Measurements from ENCODE around the gene CA12.

CA12 gene

GRCh38 chr15:63324770-63325169 is 56.9 kb downstream of the CA12 start:
- H3K14ac ChIP-seq (ENCODE audit: low read length in 2 of 2) = no peak overlapping the region
- no peak overlapping the region for H3K9ac ChIP-seq (ENCODE audit: low read length)
- no peak overlapping the region for H2BK15ac ChIP-seq (ENCODE audit: low read depth, poor library complexity, severe bottlenecking)
- no peak overlapping the region for H2BK5ac ChIP-seq (ENCODE audit: low read depth, low read length, poor library complexity, severe bottlenecking)
- H2AFZ ChIP-seq (ENCODE audit: low read depth, low read length) = no peak overlapping the region
- no peaks in the 10 kb centered on the region for H3K79me1 ChIP-seq (replicated peaks; ENCODE audit: low read length, poor library complexity, severe bottlenecking)
- H4K91ac ChIP-seq (ENCODE audit: low read length) = no peak overlapping the region
- no peak overlapping the region for H3K4ac ChIP-seq (ENCODE audit: low read depth in 1 of 2, low read length in 2 of 2)
- H3K9me3 ChIP-seq (ENCODE audit: control insufficient read depth, low read length) = no peaks in the 10 kb centered on the region
- no peak overlapping the region for H2BK120ac ChIP-seq (ENCODE audit: low read depth, low read length)
- peaks cover 7% of the 10 kb centered on the region for H3K4me1 ChIP-seq (ENCODE audit: control insufficient read depth, insufficient read depth, low read depth, low read length)
- no peak overlapping the region for H3K27ac ChIP-seq (ENCODE audit: low read length, poor library complexity, severe bottlenecking)
- no peak overlapping the region for H4K8ac ChIP-seq (ENCODE audit: low read length)
- H3K4me2 ChIP-seq (ENCODE audit: low read length, poor library complexity, severe bottlenecking) = no peak overlapping the region
- WGBS = 95% methylated on average over 4 of the region's 7 CpGs
- no peaks in the 10 kb centered on the region for H3K27me3 ChIP-seq (ENCODE audit: control insufficient read depth in 1 of 2, insufficient read depth in 1 of 2, low read length in 2 of 2)
- H3K18ac ChIP-seq (ENCODE audit: low read depth in 1 of 2, low read length in 2 of 2) = no peak overlapping the region
- no peak overlapping the region for H3K23ac ChIP-seq (ENCODE audit: low read length in 2 of 2)
- H3K36me3 ChIP-seq (ENCODE audit: control insufficient read depth in 1 of 2, insufficient read depth in 2 of 2, low read depth in 1 of 2, low read length in 2 of 2) = peaks cover 4 to 51% of the 10 kb centered on the region in 2 experiments
- H2AK5ac ChIP-seq (ENCODE audit: low read length, severe bottlenecking) = no peak overlapping the region
- no peak overlapping the region for H2BK12ac ChIP-seq (ENCODE audit: low read length in 2 of 2)
- DNase-seq = no peak
- H3K4me3 ChIP-seq (ENCODE audit: insufficient read depth in 1 of 2, low read depth in 1 of 2, low read length in 2 of 2) = no peak overlapping the region

GRCh38 chr15:63323798-63324563 is 57.7 kb downstream of the CA12 start:
- Histone ChIP-seq H2BK12ac (ENCODE audit: low read length in 2 of 2) (no peak overlapping the region), H2BK120ac (ENCODE audit: low read depth, low read length) (no peak overlapping the region), H3K4me3 (ENCODE audit: insufficient read depth in 1 of 2, low read depth in 1 of 2, low read length in 2 of 2) (no peak overlapping the region), H2BK15ac (ENCODE audit: low read depth, poor library complexity, severe bottlenecking) (no peak overlapping the region), H3K4me1 (ENCODE audit: control insufficient read depth, insufficient read depth, low read depth, low read length) (peaks cover 7% of the 10 kb centered on the region), H2BK5ac (ENCODE audit: low read depth, low read length, poor library complexity, severe bottlenecking) (no peak overlapping the region), H3K23ac (ENCODE audit: low read length in 2 of 2) (no peak overlapping the region), H3K18ac (ENCODE audit: low read depth in 1 of 2, low read length in 2 of 2) (no peak overlapping the region), H3K4me2 (ENCODE audit: low read length, poor library complexity, severe bottlenecking) (no peak overlapping the region), H3K27ac (ENCODE audit: low read length, poor library complexity, severe bottlenecking) (no peak overlapping the region), H3K36me3 (ENCODE audit: control insufficient read depth in 1 of 2, insufficient read depth in 2 of 2, low read depth in 1 of 2, low read length in 2 of 2) (peaks cover 4 to 43% of the 10 kb centered on the region in 2 experiments), H3K79me1 (replicated peaks; ENCODE audit: low read length, poor library complexity, severe bottlenecking) (no peaks in the 10 kb centered on the region), H3K27me3 (ENCODE audit: control insufficient read depth in 1 of 2, insufficient read depth in 1 of 2, low read length in 2 of 2) (no peaks in the 10 kb centered on the region), H2AFZ (ENCODE audit: low read depth, low read length) (no peak overlapping the region), H3K9ac (ENCODE audit: low read length) (no peak overlapping the region), H3K14ac (ENCODE audit: low read length in 2 of 2) (no peak overlapping the region), H3K4ac (ENCODE audit: low read depth in 1 of 2, low read length in 2 of 2) (no peak overlapping the region), H4K8ac (ENCODE audit: low read length) (no peak overlapping the region), H4K91ac (ENCODE audit: low read length) (no peak overlapping the region), H2AK5ac (ENCODE audit: low read length, severe bottlenecking) (peak overlapping the region; percentile 2), H3K9me3 (ENCODE audit: control insufficient read depth, low read length) (no peaks in the 10 kb centered on the region)
- DNase-seq = no peak
- 97% methylated on average over 9 of the region's 9 CpGs for WGBS

- peak; percentile 41 for DNase-seq
- Histone ChIP-seq H2AFZ (ENCODE audit: low read depth, low read length) (no peak overlapping the region), H3K4me3 (ENCODE audit: insufficient read depth in 1 of 2, low read depth in 1 of 2, low read length in 2 of 2) (no peak overlapping the region), H3K14ac (ENCODE audit: low read length in 2 of 2) (no peak overlapping the region), H4K8ac (ENCODE audit: low read length) (no peak overlapping the region), H4K91ac (ENCODE audit: low read length) (no peak overlapping the region), H2BK120ac (ENCODE audit: low read depth, low read length) (no peak overlapping the region), H3K4me1 (ENCODE audit: control insufficient read depth, insufficient read depth, low read depth, low read length) (peaks cover 7% of the 10 kb centered on the region), H3K27me3 (ENCODE audit: control insufficient read depth in 1 of 2, insufficient read depth in 1 of 2, low read length in 2 of 2) (no peaks in the 10 kb centered on the region), H3K36me3 (ENCODE audit: control insufficient read depth in 1 of 2, insufficient read depth in 2 of 2, low read depth in 1 of 2, low read length in 2 of 2) (peaks cover 4 to 39% of the 10 kb centered on the region in 2 experiments), H2BK15ac (ENCODE audit: low read depth, poor library complexity, severe bottlenecking) (no peak overlapping the region), H3K27ac (ENCODE audit: low read length, poor library complexity, severe bottlenecking) (no peak overlapping the region), H2BK12ac (ENCODE audit: low read length in 2 of 2) (no peak overlapping the region), H3K9me3 (ENCODE audit: control insufficient read depth, low read length) (no peaks in the 10 kb centered on the region), H3K18ac (ENCODE audit: low read depth in 1 of 2, low read length in 2 of 2) (peak overlapping the region in 1 of 2 experiments; percentile 11), H2AK5ac (ENCODE audit: low read length, severe bottlenecking) (no peak overlapping the region), H2BK5ac (ENCODE audit: low read depth, low read length, poor library complexity, severe bottlenecking) (no peak overlapping the region), H3K79me1 (replicated peaks; ENCODE audit: low read length, poor library complexity, severe bottlenecking) (no peaks in the 10 kb centered on the region), H3K4ac (ENCODE audit: low read depth in 1 of 2, low read length in 2 of 2) (no peak overlapping the region), H3K23ac (ENCODE audit: low read length in 2 of 2) (no peak overlapping the region), H3K9ac (ENCODE audit: low read length) (no peak overlapping the region), H3K4me2 (ENCODE audit: low read length, poor library complexity, severe bottlenecking) (no peak overlapping the region)
- WGBS = 61% methylated on average over 4 of the region's 4 CpGs
Measured at GRCh38 chr15:63322541-63322940, 59.1 kb downstream of the CA12 start.

- no peak overlapping the region for H2BK120ac ChIP-seq (ENCODE audit: low read depth, low read length)
- H3K27ac ChIP-seq (ENCODE audit: low read length, poor library complexity, severe bottlenecking) = no peak overlapping the region
- H4K8ac ChIP-seq (ENCODE audit: low read length) = no peak overlapping the region
- peaks cover 7% of the 10 kb centered on the region for H3K4me1 ChIP-seq (ENCODE audit: control insufficient read depth, insufficient read depth, low read depth, low read length)
- H3K14ac ChIP-seq (ENCODE audit: low read length in 2 of 2) = peak overlapping the region in 1 of 2 experiments; percentile 44
- H3K23ac ChIP-seq (ENCODE audit: low read length in 2 of 2) = no peak overlapping the region
- H2AFZ ChIP-seq (ENCODE audit: low read depth, low read length) = no peak overlapping the region
- H3K4me3 ChIP-seq (ENCODE audit: insufficient read depth in 1 of 2, low read depth in 1 of 2, low read length in 2 of 2) = no peak overlapping the region
- no peak for DNase-seq
- peaks cover 4 to 29% of the 10 kb centered on the region in 2 experiments for H3K36me3 ChIP-seq (ENCODE audit: control insufficient read depth in 1 of 2, insufficient read depth in 2 of 2, low read depth in 1 of 2, low read length in 2 of 2)
- H4K91ac ChIP-seq (ENCODE audit: low read length) = no peak overlapping the region
- no peak overlapping the region for H3K4ac ChIP-seq (ENCODE audit: low read depth in 1 of 2, low read length in 2 of 2)
- no peaks in the 10 kb centered on the region for H3K27me3 ChIP-seq (ENCODE audit: control insufficient read depth in 1 of 2, insufficient read depth in 1 of 2, low read length in 2 of 2)
- no peaks in the 10 kb centered on the region for H3K9me3 ChIP-seq (ENCODE audit: control insufficient read depth, low read length)
- H2BK5ac ChIP-seq (ENCODE audit: low read depth, low read length, poor library complexity, severe bottlenecking) = no peak overlapping the region
- H3K79me1 ChIP-seq (replicated peaks; ENCODE audit: low read length, poor library complexity, severe bottlenecking) = no peaks in the 10 kb centered on the region
- WGBS = 97% methylated on average over 26 of the region's 29 CpGs
- peak overlapping the region in 1 of 2 experiments; percentile 7 for H2BK12ac ChIP-seq (ENCODE audit: low read length in 2 of 2)
- H3K9ac ChIP-seq (ENCODE audit: low read length) = no peak overlapping the region
- no peak overlapping the region for H3K18ac ChIP-seq (ENCODE audit: low read depth in 1 of 2, low read length in 2 of 2)
- no peak overlapping the region for H2AK5ac ChIP-seq (ENCODE audit: low read length, severe bottlenecking)
- no peak overlapping the region for H3K4me2 ChIP-seq (ENCODE audit: low read length, poor library complexity, severe bottlenecking)
- H2BK15ac ChIP-seq (ENCODE audit: low read depth, poor library complexity, severe bottlenecking) = no peak overlapping the region
Measured at GRCh38 chr15:63321462-63321861, 60.2 kb downstream of the CA12 start.

Data from mesenchymal stem cell (in vitro differentiated cells and primary cell).